Myometrial cell (primary cell): ENCODE results near the gene ABCB10. TPM values are rescaled to one million over a fixed set of nuclear protein-coding genes. Genes with fewer than 3 reads are reported as not detected.

Experiments used
- total RNA-seq: library from RNA; depleted of rRNA; stranded (reverse); fragments of >200 nt; gene quantifications from 2 replicates; pipeline ENCODE4 v1.2.3, GENCODE V29; 2015

Gene ABCB10
- 13.0 and 14.9 TPM in 2 replicates for total RNA-seq

DNA sequence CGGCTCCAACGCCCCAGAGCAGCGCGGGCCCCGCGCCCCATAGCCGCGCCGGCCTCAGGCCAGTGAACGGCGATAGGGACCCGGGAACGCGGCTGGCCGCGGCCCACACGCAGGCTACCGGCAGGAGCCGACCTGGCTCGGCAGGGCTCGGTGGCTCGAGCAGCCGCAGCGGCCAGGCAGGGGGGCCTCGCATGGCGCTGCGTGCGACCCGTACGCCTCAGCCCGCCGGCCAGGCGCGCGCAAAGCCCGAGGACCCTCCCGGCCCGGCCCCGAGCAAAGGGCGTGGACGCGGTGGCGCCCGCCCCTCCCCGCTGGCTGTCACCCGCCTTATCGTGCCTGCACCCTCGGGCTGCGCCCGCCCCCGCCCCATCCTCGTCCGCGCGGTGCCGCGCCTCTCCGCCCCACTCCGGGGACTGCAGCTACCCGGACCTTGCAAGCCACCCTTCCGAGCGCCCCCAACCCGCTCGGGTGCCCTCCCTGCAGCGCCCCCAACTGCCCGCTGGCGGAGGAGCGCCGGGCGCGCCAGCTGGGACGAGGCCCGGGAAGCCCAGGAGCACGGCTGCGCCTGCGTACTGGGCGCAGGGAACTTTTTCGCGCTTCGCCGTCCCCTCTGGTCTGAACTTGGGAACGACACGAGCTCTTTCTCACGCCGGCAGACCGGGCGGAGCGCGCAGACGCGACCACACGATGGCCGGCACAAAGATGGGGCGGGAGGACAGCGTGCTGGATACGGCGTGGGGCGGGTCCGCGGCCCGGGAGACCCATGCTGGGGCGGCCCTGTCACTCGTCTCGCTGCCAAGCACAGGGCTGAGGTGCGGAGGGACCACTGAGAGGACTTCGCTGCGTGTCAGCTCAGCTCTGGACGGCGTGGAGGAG is at the start of gene ABCB10:
ABCB10 (minus strand) TSS at position 248 of the 876 bp plus-strand sequence; CDS start at position 193, 55 bp downstream.

DNA sequence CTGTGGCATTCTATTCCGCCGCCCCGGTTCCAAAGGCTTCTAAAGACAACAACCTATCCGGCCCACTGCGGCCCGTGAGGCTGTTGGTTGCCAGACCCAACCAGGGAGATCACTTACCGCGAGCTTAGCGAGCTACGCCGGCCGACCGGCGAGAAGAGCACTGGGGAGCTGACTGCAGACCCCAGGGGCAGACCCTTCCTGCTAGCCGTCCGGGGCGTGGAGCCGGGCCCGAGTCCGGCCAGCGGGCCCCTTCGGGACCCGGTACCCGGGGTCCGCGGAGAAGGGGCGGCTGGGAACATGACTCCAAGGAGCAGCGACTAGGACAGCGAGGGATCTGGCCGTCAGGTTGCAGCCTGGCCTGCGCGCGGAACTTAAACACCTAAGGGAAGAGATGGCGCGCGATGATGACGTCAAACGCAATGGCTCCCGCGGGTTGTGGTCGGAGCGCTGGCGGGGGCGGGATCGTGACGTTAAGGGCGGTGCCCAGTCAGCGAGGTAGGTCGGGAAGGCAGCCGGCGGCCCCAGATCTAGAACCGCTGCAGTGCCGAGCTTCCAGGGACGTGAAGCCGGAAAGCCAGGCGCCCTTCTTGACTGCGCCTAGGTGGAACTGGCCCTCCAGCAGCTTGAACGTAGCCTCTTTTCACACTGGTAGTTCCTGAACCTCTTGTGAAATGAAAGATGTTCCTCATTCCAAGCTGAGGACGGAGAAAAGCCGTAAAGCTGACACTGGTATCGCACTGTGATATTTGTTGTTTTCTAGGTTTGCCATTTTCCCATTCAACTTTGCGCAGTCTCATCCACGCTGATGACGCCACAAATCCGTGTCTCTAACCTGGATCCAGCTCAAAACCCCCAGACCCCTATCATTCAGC is 50.3 kb downstream of the ABCB10 start, which contains the start of gene NUP133:
NUP133 (minus strand) TSS at position 391 of the 872 bp plus-strand sequence; CDS start at position 299, 92 bp downstream.

Other genes starting within 250 kb of the ABCB10 start
- 4.9 and 5.8 TPM in 2 replicates for gene CCSAP, start 215.7 kb downstream of the ABCB10 start, total RNA-seq
- gene ACTA1, start 124.6 kb downstream of the ABCB10 start, total RNA-seq = not detected in 2 replicates
- 28.4 and 30.3 TPM in 2 replicates for gene NUP133, start 50.4 kb downstream of the ABCB10 start, total RNA-seq
- 8.9 and 11.2 TPM in 2 replicates for gene TAF5L, start 67.4 kb upstream of the ABCB10 start, total RNA-seq
- 6.1 and 6.6 TPM in 2 replicates for gene URB2, start 67.5 kb upstream of the ABCB10 start, total RNA-seq